Astrocyte of the cerebellum (primary cell): ENCODE measurements around the gene SHC4.
"Not testable (repeated sequence)": the region's sequence is repeated elsewhere in the genome, so short reads cannot be mapped to it uniquely, and the experiment has no call there.

ENCODE experiments used
- DNase-seq: peaks from one replicate; pipeline ENCODE4 v3.0.0-alpha.2; 2011; ENCODE audit warnings: low read depth
- H3K4me3 ChIP-seq: 2 replicates; pipeline ENCODE4 v1.5.1; 2011; ENCODE audit warnings: mild to moderate bottlenecking, low read depth, low read length, moderate library complexity
- in situ Hi-C: cut with HindIII; loops from 2 replicates; pipeline ENCODE4 v1.10.0; 2017; ENCODE audit warnings: low sequenced_read_pairs
- TF ChIP-seq, protein P1 (sequence below): IDR thresholded peaks from 2 replicates; pipeline ENCODE4 v1.5.1; 2012; ENCODE audit warnings: low read length, low read depth, moderate library complexity, mild to moderate bottlenecking; ENCODE audit errors: missing control alignments

Gene SHC4

GRCh38 chr15:48795901-48796300 is 167.8 kb downstream of the SHC4 start:
- no peak for DNase-seq
- H3K4me3 ChIP-seq = no peak overlapping the region
- TF ChIP-seq, protein P1, sequence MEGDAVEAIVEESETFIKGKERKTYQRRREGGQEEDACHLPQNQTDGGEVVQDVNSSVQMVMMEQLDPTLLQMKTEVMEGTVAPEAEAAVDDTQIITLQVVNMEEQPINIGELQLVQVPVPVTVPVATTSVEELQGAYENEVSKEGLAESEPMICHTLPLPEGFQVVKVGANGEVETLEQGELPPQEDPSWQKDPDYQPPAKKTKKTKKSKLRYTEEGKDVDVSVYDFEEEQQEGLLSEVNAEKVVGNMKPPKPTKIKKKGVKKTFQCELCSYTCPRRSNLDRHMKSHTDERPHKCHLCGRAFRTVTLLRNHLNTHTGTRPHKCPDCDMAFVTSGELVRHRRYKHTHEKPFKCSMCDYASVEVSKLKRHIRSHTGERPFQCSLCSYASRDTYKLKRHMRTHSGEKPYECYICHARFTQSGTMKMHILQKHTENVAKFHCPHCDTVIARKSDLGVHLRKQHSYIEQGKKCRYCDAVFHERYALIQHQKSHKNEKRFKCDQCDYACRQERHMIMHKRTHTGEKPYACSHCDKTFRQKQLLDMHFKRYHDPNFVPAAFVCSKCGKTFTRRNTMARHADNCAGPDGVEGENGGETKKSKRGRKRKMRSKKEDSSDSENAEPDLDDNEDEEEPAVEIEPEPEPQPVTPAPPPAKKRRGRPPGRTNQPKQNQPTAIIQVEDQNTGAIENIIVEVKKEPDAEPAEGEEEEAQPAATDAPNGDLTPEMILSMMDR = no peak
- in situ Hi-C loops = no loop called here

DNA sequence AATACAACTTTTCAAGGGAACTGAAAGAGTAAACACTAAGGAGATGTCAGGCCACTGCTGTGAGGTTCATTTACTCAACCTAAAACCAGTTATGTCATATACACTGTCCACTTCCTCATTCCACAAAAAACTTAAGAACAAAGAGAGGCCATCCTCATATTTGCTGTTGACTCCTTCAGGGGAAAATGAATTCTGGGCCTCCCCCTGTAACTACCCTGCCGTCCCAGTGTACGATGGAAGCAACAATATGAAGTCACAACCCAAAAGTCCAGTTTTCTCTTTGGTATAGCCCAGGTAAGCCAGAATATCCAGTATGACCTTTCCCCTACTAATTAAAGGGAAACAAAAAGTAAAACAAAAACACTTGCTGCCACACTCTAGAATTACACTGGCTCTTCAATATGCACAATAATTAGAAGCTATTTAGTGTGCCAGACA is 169.0 kb downstream of the SHC4 start:
- no peak for DNase-seq
- TF ChIP-seq, protein P1 = no peak
- H3K4me3 ChIP-seq = no peak overlapping the region
- in situ Hi-C loops = no loop called here

- H3K4me3 ChIP-seq = no peak overlapping the region
- TF ChIP-seq, protein P1 = no peak
- no peak for DNase-seq
- in situ Hi-C loops = no loop called here
Measured at GRCh38 chr15:48792408-48792807, 171.3 kb downstream of the SHC4 start.

DNA sequence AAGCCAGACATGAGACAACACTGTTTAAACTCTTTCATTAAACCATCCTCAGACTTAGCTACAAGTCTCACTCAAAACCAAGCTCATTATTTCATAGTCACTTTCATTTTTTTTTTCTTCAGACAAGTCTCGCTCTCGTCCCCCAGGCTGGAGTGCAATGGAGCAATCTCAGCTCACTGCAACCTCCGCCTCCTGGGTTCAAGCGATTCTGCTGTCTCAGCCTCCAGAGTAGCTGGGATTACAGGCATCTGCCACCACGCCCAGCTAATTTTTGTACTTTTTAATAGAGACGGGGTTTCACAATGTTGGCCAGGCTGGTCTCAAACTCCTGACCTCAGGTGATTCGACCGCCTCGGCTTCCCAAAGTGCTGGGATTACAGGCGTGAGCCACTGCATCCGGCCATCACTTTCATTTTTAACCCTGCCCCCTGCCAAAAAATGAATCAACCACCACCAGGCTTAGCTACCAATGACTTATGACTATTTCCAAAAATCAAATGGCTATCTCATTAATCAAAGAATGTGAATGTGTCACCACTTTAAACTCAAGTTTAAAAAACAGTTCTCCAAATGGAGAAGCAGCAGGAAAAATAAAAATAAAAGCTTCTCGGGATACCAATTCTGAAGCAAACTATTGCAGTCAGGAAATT is 173.1 kb downstream of the SHC4 start:
- in situ Hi-C loops, DNase-seq, H3K4me3 ChIP-seq: not testable (repeated sequence)

GRCh38 chr15:48785712-48786111 is 178.0 kb downstream of the SHC4 start:
- TF ChIP-seq, protein P1 = no peak
- in situ Hi-C loops = no loop called here
- no peak for DNase-seq
- no peak overlapping the region for H3K4me3 ChIP-seq

DNA sequence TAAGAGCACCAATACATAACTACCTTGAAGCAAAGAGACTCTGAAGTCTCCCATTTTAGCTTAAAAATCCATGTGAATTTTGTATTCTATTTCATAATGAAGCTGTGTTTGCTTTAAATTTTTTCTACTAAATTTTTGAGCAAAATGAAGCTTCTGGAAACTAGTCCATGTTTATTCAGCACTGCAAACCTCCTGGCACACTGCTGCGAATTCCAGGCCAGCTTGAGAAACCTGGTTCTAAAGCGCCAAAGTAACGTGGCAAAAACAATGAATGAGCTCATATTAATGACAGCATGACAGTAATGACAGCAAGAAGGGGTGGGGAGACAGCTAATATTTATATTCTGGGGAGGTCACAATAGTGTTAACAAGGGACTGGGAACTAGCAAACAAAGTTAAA is 178.5 kb downstream of the SHC4 start:
- TF ChIP-seq, protein P1 = no peak
- no peak overlapping the region for H3K4me3 ChIP-seq
- DNase-seq = no peak
- in situ Hi-C loops = no loop called here

- no peak for DNase-seq
- in situ Hi-C loops = no loop called here
- no peak overlapping the region for H3K4me3 ChIP-seq
- TF ChIP-seq, protein P1 = no peak
Measured at GRCh38 chr15:48784756-48785155, 179.0 kb downstream of the SHC4 start.
